ENCODE data around the gene RP9.

The RP9 gene

DNA sequence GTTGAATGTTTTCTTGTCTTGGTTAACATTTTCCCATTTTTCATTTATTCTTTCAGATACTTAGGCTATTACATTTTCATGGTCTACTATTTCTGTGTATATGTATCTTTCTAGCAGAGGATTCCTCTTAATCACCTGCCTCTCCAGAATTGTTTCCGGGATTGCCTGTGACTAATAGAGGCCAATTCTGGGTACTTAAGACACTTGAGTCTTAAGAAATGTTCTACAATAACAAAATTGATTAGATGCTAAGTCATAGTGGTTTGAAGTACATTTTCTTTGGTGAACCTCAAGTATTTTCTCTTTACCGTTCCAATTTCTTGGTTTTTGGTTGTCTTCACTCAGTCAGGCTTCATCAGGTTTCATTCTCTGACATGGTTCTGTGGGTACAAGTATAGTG, 46.6 kb upstream of the RP9 start:
- Histone ChIP-seq H3K79me2 (ENCODE audit: low read length) (no peaks in the 10 kb centered on the region), H3K4me3 (ENCODE audit: low read length) (no peak overlapping the region), H3K27ac (ENCODE audit: low read length) (no peak overlapping the region), H4K20me1 (ENCODE audit: insufficient read depth, low read length) (no peaks in the 10 kb centered on the region), H3K36me3 (replicated peaks; ENCODE audit: low read depth, low read length) (no peaks in the 10 kb centered on the region), H3K4me1 (ENCODE audit: low read length) (no peaks in the 10 kb centered on the region), H3K9me3 (ENCODE audit: insufficient read depth, low read length) (no peaks in the 10 kb centered on the region), H2AFZ (ENCODE audit: low read depth, low read length) (no peak overlapping the region), H3K4me2 (ENCODE audit: low read length) (no peak overlapping the region), H3K9ac (ENCODE audit: low read length) (no peak overlapping the region), H3K27me3 (ENCODE audit: low read depth, low read length) (no peaks in the 10 kb centered on the region)
- no peak for TF ChIP-seq EZH2phosphoT487 (IDR thresholded peaks at IDR 0.05; ENCODE audit: low read depth)
- TF ChIP-seq, protein P1, sequence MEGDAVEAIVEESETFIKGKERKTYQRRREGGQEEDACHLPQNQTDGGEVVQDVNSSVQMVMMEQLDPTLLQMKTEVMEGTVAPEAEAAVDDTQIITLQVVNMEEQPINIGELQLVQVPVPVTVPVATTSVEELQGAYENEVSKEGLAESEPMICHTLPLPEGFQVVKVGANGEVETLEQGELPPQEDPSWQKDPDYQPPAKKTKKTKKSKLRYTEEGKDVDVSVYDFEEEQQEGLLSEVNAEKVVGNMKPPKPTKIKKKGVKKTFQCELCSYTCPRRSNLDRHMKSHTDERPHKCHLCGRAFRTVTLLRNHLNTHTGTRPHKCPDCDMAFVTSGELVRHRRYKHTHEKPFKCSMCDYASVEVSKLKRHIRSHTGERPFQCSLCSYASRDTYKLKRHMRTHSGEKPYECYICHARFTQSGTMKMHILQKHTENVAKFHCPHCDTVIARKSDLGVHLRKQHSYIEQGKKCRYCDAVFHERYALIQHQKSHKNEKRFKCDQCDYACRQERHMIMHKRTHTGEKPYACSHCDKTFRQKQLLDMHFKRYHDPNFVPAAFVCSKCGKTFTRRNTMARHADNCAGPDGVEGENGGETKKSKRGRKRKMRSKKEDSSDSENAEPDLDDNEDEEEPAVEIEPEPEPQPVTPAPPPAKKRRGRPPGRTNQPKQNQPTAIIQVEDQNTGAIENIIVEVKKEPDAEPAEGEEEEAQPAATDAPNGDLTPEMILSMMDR (IDR thresholded peaks at IDR 0.05; ENCODE audit: low read depth, low read length): no peak

- Histone ChIP-seq H3K9ac (ENCODE audit: low read length) (no peak overlapping the region), H3K79me2 (ENCODE audit: low read length) (no peaks in the 10 kb centered on the region), H3K27ac (ENCODE audit: low read length) (no peak overlapping the region), H4K20me1 (ENCODE audit: insufficient read depth, low read length) (no peaks in the 10 kb centered on the region), H3K27me3 (ENCODE audit: low read depth, low read length) (no peaks in the 10 kb centered on the region), H3K9me3 (ENCODE audit: insufficient read depth, low read length) (no peaks in the 10 kb centered on the region), H3K4me2 (ENCODE audit: low read length) (no peak overlapping the region), H3K36me3 (replicated peaks; ENCODE audit: low read depth, low read length) (no peaks in the 10 kb centered on the region), H3K4me1 (ENCODE audit: low read length) (no peaks in the 10 kb centered on the region), H2AFZ (ENCODE audit: low read depth, low read length) (no peak overlapping the region), H3K4me3 (ENCODE audit: low read length) (no peak overlapping the region)
- TF ChIP-seq, protein P1 (IDR thresholded peaks at IDR 0.05; ENCODE audit: low read depth, low read length): no peak
- TF ChIP-seq EZH2phosphoT487 (IDR thresholded peaks at IDR 0.05; ENCODE audit: low read depth): no peak
These were observed 42.9 kb upstream of the RP9 start for GRCh38 chr7:33152087-33152486.

- H2AFZ ChIP-seq (ENCODE audit: low read depth, low read length): no peak overlapping the region
- H3K4me3 ChIP-seq (ENCODE audit: low read length): no peak overlapping the region
- no peaks in the 10 kb centered on the region for H3K36me3 ChIP-seq (replicated peaks; ENCODE audit: low read depth, low read length)
- H4K20me1 ChIP-seq (ENCODE audit: insufficient read depth, low read length): no peaks in the 10 kb centered on the region
- H3K9ac ChIP-seq (ENCODE audit: low read length): no peak overlapping the region
- no peaks in the 10 kb centered on the region for H3K9me3 ChIP-seq (ENCODE audit: insufficient read depth, low read length)
- H3K27ac ChIP-seq (ENCODE audit: low read length): no peak overlapping the region
- TF ChIP-seq, protein P1 (IDR thresholded peaks at IDR 0.05; ENCODE audit: low read depth, low read length): no peak
- no peak for TF ChIP-seq EZH2phosphoT487 (IDR thresholded peaks at IDR 0.05; ENCODE audit: low read depth)
- no peak overlapping the region for H3K4me2 ChIP-seq (ENCODE audit: low read length)
- no peaks in the 10 kb centered on the region for H3K79me2 ChIP-seq (ENCODE audit: low read length)
- H3K27me3 ChIP-seq (ENCODE audit: low read depth, low read length): no peaks in the 10 kb centered on the region
- H3K4me1 ChIP-seq (ENCODE audit: low read length): no peaks in the 10 kb centered on the region
These were observed 36.0 kb upstream of the RP9 start for GRCh38 chr7:33145156-33145555.

GRCh38 chr7:33143996-33144718, 35.0 kb upstream of the RP9 start:
- no peak overlapping the region for H3K27ac ChIP-seq (ENCODE audit: low read length)
- TF ChIP-seq, protein P1 (IDR thresholded peaks at IDR 0.05; ENCODE audit: low read depth, low read length): no peak
- TF ChIP-seq EZH2phosphoT487 (IDR thresholded peaks at IDR 0.05; ENCODE audit: low read depth): no peak
- H3K79me2 ChIP-seq (ENCODE audit: low read length): no peaks in the 10 kb centered on the region
- H3K9ac ChIP-seq (ENCODE audit: low read length): no peak overlapping the region
- no peaks in the 10 kb centered on the region for H3K36me3 ChIP-seq (replicated peaks; ENCODE audit: low read depth, low read length)
- no peaks in the 10 kb centered on the region for H3K9me3 ChIP-seq (ENCODE audit: insufficient read depth, low read length)
- no peak overlapping the region for H3K4me2 ChIP-seq (ENCODE audit: low read length)
- no peak overlapping the region for H2AFZ ChIP-seq (ENCODE audit: low read depth, low read length)
- no peaks in the 10 kb centered on the region for H3K4me1 ChIP-seq (ENCODE audit: low read length)
- no peaks in the 10 kb centered on the region for H3K27me3 ChIP-seq (ENCODE audit: low read depth, low read length)
- no peak overlapping the region for H3K4me3 ChIP-seq (ENCODE audit: low read length)
- no peaks in the 10 kb centered on the region for H4K20me1 ChIP-seq (ENCODE audit: insufficient read depth, low read length)

Measured in OCI-LY3 (cell line).